Activated CD4-positive, alpha-beta T cell treated with anti-CD3 and anti-CD28 coated beads for 36 hours (primary cell): ENCODE results near the gene TSPOAP1. TPM values are rescaled to one million over a fixed set of nuclear protein-coding genes. Genes with fewer than 3 reads are reported as not detected.

Experiments
- ATAC-seq: fragments of 200-7000 bp; cut with Tn5 transposase; one replicate; pipeline ENCODE4 v1.10.0; 2021; ENCODE audit warnings: mild to moderate bottlenecking, moderate library complexity
- CTCF ChIA-PET: fragments of 350-600 bp; sonication (Branson Sonifier 250); formaldehyde crosslinking; loops from one replicate; lab custom pipeline; 2021; ENCODE audit warnings: antibody characterized with exemption; lab: Charles Lee
- POLR2A ChIA-PET: fragments of 350-600 bp; sonication (Branson Sonifier 250); formaldehyde crosslinking; loops from one replicate; lab custom pipeline; 2021; ENCODE audit warnings: antibody characterized with exemption, inconsistent platforms; lab: Charles Lee
- DNase-seq: peaks from one replicate; pipeline ENCODE4 v3.0.0-alpha.2; 2020
- H3K27ac Mint-ChIP-seq: one replicate; pipeline ENCODE4 v1.8.0; 2021; ENCODE audit warnings: mixed read lengths
- H3K27me3 Mint-ChIP-seq: one replicate; pipeline ENCODE4 v1.8.0; 2021; ENCODE audit warnings: mixed read lengths
- H3K36me3 Mint-ChIP-seq: one replicate; pipeline ENCODE4 v1.8.0; 2021; ENCODE audit warnings: low read depth, mixed read lengths
- H3K4me1 Mint-ChIP-seq: one replicate; pipeline ENCODE4 v1.8.0; 2021; ENCODE audit warnings: mixed read lengths
- H3K4me3 Mint-ChIP-seq: one replicate; pipeline ENCODE4 v1.8.0; 2021; ENCODE audit warnings: mild to moderate bottlenecking, moderate library complexity, mixed read lengths
- H3K9me3 Mint-ChIP-seq: one replicate; pipeline ENCODE4 v1.8.0; 2021; ENCODE audit warnings: low read depth, mixed read lengths
- intact Hi-C, 2 experiments: fragments of 100-400 bp; cut with DNase I in 1 of 2; cut with micrococcal nuclease in 1 of 2; formaldehyde crosslinking; loops; one replicate each; pipeline versions ENCODE4 v1.14.2 to v1.15.1; 2022 to 2024; cut with DNase I, micrococcal nuclease
- total RNA-seq, 2 experiments: library from RNA; stranded (reverse); gene quantifications; one replicate each; pipeline ENCODE4 v1.2.3, GENCODE V29; 2021

TSPOAP1 gene
- total RNA-seq, 2 experiments from 2014 or later, result 11.8 to 12.4 TPM

DNA sequence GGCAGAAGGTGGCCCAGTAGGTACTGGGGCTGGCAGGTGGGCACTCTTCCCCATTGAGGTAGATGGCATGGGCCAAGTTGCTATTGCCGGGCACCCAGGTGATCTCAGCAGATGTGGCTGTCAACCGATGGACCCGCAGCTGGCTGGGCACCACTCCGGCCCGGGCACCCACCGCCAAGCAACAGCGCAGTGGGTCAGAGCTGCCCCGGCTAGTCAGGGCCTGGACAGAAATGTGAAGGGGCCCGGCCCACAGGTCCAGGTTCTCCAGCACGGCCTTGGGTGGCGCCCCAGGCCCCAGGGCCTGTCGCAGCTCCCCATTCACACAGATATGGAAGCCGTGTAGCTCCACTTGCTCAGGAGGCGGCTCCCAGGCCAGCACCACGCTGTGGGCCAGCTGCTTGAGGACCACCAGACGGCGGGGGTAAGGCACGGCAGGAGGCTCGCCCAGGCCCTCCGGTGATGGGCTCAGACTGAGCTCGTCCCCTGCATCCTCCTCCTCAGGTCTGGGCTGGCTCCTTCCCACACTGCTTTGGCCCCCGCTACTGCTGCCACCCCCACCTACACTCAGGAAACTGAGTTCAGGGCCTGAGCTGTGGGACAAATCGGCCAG, 16.5 kb downstream of the TSPOAP1 start:
- Mint-ChIP-seq H3K36me3 (peaks cover 2% of the 10 kb centered on the region), H3K4me1 (peaks cover 2% of the 10 kb centered on the region), H3K27ac (no peak overlapping the region), H3K27me3 (no peaks in the 10 kb centered on the region), H3K9me3 (no peaks in the 10 kb centered on the region), H3K4me3 (no peak overlapping the region)
- CTCF ChIA-PET, result interaction anchor here (0.7 to 1.4 kb wide), 5 partner anchors 32 to 470 kb away, joined by 3 to 8 read pairs (median 4); partner anchors contain the start of gene RNF43
- intact Hi-C loops, result loop anchor here in 1 of 2 experiments (10.0 kb wide), 1 partner anchor 693 kb away; no protein-coding TSS in a partner anchor
- DNase-seq (no peak), ATAC-seq (no peak)
- POLR2A ChIA-PET, result no interaction called here

DNA sequence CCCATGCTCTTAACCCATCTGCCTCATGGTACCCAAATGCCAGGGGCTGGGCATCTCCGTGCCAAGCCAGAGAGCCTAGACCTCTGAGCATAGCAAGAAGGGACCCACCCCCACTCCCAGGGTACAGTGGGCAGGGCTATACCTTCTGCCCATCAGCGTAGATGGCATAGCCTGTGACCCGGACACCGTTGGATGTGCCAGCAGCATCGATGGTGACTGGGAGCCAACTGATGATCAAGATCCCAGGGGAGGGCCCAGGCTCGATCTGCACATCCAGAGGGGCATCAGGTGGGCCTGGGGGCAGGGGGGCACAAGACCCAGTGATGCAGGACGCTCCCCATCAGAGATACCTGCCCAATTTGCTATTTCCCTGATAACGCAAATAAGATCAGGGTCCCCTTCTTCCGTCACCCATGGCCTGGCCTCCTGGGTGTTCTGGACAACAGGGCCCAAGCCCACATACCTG, 17.1 kb downstream of the TSPOAP1 start:
- POLR2A ChIA-PET, result interaction anchor here (0.6 kb wide), 1 partner anchor 457 kb away, joined by 3 read pairs; no protein-coding TSS in a partner anchor
- CTCF ChIA-PET, result interaction anchor here (1.2 to 1.4 kb wide), 3 partner anchors 33 to 155 kb away, joined by 3 to 8 read pairs (median 4); partner anchors contain the start of gene RNF43
- no peaks in the 10 kb centered on the region for H3K27me3 Mint-ChIP-seq
- intact Hi-C loops, result loop anchor here in 1 of 2 experiments (10.0 kb wide), 1 partner anchor 693 kb away; no protein-coding TSS in a partner anchor
- H3K27ac Mint-ChIP-seq, result no peak overlapping the region
- no peaks in the 10 kb centered on the region for H3K9me3 Mint-ChIP-seq
- H3K4me3 Mint-ChIP-seq, result no peak overlapping the region
- H3K36me3 Mint-ChIP-seq, result peaks cover 2% of the 10 kb centered on the region
- DNase-seq (no peak), ATAC-seq (no peak)
- H3K4me1 Mint-ChIP-seq, result no peaks in the 10 kb centered on the region

DNA sequence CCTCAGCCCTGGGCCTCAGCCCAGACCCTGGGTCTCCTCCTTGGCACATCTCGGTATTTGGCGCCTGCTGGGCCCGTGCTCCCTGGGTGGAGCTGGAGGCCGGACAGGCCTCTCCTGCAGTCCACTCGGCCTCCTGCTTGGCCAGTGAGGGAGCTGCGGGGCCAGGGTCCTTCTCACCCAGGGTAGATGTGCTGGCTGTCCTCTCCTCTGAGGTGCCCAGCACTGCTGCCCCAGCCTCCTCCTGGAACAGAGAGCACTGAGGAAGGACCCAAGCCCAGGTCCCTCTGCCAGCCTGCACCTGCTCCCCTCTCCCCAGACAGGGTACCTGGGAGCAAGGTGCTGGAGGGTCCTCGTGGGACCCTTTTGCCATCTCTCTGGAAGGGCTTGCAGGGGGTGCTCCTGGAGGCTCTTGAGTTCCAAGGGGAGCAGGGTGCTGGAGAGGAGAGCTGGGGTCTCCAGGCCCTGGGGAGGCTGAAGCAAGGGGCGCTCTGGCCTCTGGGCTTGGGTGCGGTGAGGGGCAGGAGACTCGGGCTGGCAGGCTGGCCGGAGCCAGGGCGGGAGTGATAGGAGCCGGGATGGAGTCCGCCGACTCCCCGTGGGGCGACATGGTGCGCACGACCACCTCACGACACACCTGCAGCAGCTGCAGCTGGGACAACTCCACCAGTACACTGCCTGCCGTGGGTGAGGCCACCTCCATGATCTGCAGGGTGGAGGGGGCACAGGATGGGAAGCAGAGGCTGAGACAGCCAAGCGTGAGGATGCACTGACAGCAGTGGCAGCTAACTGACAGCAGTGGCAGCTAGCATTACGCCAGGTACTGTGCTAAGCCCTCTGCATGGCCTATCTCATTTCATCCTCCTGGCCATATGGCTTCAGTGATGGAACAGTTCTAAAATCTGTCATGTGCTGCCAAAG, 17.8 kb downstream of the TSPOAP1 start:
- CTCF ChIA-PET, result interaction anchor here (0.6 kb wide), 1 partner anchor 86 kb away, joined by 3 read pairs; no protein-coding TSS in a partner anchor
- no peak overlapping the region for H3K4me3 Mint-ChIP-seq
- peaks cover 2% of the 10 kb centered on the region for H3K36me3 Mint-ChIP-seq
- H3K27me3 Mint-ChIP-seq, result no peaks in the 10 kb centered on the region
- intact Hi-C loops, result loop anchor here in 1 of 2 experiments (10.0 kb wide), 1 partner anchor 694 kb away; no protein-coding TSS in a partner anchor
- POLR2A ChIA-PET, result interaction anchor here (0.6 kb wide), 1 partner anchor 458 kb away, joined by 3 read pairs; no protein-coding TSS in a partner anchor
- no peak for ATAC-seq
- H3K4me1 Mint-ChIP-seq, result no peaks in the 10 kb centered on the region
- DNase-seq, result no peak
- H3K27ac Mint-ChIP-seq, result no peak overlapping the region
- no peaks in the 10 kb centered on the region for H3K9me3 Mint-ChIP-seq

DNA sequence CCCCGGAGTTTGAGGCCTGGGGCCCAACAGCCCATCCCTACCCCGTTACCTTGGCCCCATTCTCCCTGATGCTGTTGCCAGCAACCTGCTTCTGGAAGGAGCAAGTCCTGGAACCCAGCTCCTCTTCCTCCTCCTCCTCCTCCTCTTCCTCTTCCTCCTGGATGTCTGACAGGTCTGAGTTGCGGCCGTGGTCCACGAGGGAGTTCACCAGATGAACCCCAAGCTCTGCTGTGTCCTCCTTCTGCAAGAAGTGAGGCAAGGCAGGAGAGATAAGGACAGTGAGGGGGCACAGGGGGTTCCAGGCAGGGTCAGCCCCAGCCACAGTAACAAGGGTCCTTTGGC, 18.7 kb downstream of the TSPOAP1 start:
- H3K27me3 Mint-ChIP-seq, result no peaks in the 10 kb centered on the region
- ChIA-PET CTCF (interaction anchor here (0.6 kb wide), 1 partner anchor 85 kb away, joined by 3 read pairs; no protein-coding TSS in a partner anchor), POLR2A (no interaction called here)

DNA sequence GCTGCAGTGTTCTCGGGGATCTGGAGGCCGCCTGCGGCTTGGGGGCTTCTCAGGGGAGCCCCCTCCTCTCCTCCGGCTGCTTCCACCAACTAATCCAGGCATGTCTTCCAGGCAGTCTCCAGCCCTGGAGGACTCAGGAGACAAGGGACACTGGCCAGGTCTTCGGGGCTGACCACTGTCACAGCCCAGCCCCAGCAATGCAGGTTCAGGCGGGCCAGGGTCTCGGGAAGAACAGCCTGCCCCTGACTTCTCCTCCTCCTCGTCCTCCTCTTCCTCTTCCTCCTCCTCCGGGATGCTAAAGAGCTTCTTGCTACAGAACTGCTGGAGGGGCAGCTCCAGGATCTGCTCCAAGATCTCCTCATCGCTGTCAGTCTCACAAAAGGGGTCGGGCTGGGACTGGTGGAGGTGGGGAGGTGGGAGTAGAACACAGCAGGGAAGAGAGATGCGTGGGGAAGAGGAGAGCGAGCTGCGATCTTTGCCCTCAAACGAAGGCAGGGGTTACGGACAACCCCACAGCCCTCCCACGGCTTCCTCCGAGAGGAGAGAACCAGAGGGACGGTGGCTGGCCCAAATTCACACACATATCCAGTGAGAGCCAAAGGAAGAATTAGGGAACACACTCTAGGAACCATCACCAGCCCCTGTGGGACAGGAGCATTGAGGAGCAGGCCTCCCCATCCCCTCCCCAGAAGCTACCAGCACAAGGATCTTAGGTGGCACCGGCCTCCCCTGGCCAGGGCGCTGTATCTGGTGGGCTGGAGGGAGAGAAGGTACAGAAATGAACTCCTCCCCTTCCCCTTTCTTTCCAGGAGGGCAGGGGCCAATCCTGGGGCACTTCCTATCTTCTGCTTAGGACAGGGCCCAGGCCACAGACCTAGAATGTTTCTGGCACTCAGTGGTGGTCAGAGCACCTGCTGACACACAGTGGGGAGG, 19.3 kb downstream of the TSPOAP1 start:
- ATAC-seq (no peak), DNase-seq (no peak)
- ChIA-PET POLR2A (no interaction called here), CTCF (interaction anchor here (1.2 kb wide), 1 partner anchor 43 kb away, joined by 3 read pairs; the partner anchor contains the start of gene SUPT4H1)
- no peak overlapping the region for H3K4me3 Mint-ChIP-seq
- H3K9me3 Mint-ChIP-seq, result no peaks in the 10 kb centered on the region
- H3K27me3 Mint-ChIP-seq, result no peaks in the 10 kb centered on the region
- no peak overlapping the region for H3K27ac Mint-ChIP-seq
- H3K4me1 Mint-ChIP-seq, result peaks cover 2% of the 10 kb centered on the region
- intact Hi-C loops, result no loop called here
- H3K36me3 Mint-ChIP-seq, result peaks cover 2% of the 10 kb centered on the region

More for the DNA sequence above, 18.7 kb downstream of the TSPOAP1 start:
- H3K4me3 Mint-ChIP-seq, result no peak overlapping the region
- no peaks in the 10 kb centered on the region for H3K4me1 Mint-ChIP-seq
- no peaks in the 10 kb centered on the region for H3K9me3 Mint-ChIP-seq
- H3K27ac Mint-ChIP-seq, result no peak overlapping the region
- DNase-seq (no peak), ATAC-seq (no peak)
- H3K36me3 Mint-ChIP-seq, result peaks cover 2% of the 10 kb centered on the region
- intact Hi-C loops, result loop anchor here in 1 of 2 experiments (10.0 kb wide), 1 partner anchor 695 kb away; no protein-coding TSS in a partner anchor

DNA sequence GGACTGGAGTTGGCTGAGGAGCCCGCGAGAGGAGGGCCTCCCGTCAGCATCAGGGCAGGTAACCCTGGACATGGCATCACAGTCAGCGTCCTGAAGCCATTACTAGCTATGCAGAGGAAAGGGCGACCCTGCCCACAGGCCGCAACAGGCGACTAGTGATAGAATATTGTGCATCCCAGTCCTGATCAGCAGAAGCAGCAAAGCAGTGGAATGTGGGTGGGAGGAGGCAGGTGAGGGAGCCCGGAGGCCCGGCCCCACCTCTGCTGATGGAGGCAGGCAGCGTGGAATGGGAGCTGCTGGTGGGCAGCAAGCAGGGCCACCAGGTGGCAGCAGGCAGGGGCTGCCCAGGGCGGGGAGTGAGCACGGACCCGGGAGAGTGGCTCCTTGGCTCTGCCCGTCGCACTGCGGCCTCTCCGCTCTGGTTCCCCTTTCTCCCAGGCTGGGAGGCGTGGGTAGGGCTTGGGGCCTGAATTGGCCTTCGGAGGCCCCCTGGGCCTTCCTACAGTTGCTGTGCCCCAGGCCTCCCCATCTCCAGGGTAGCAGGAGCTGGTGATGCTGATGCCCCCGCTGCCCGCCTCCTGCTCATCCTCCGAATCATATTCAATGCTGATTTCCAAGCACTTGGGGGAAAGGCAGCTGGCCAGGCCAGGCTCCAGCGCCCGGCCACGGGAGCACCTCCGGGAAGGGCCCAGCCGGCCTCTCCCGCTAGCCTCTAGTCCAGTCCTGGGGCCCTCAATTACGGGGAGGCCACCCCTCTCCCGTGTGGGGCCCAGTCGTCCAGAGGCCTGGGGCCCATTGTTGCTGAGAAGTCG, 20.2 kb downstream of the TSPOAP1 start:
- Mint-ChIP-seq H3K4me3 (no peak overlapping the region), H3K27me3 (no peaks in the 10 kb centered on the region), H3K9me3 (no peaks in the 10 kb centered on the region), H3K27ac (no peak overlapping the region), H3K4me1 (peaks cover 3% of the 10 kb centered on the region), H3K36me3 (peaks cover 2% of the 10 kb centered on the region)
- no peak for ATAC-seq
- ChIA-PET CTCF (interaction anchor here (0.6 to 5.0 kb wide), 4 partner anchors 9 to 75 kb away, joined by 3 to 38 read pairs (median 3); partner anchors contain the start of gene SUPT4H1), POLR2A (no interaction called here)
- DNase-seq, result no peak
- intact Hi-C loops, result no loop called here

DNA sequence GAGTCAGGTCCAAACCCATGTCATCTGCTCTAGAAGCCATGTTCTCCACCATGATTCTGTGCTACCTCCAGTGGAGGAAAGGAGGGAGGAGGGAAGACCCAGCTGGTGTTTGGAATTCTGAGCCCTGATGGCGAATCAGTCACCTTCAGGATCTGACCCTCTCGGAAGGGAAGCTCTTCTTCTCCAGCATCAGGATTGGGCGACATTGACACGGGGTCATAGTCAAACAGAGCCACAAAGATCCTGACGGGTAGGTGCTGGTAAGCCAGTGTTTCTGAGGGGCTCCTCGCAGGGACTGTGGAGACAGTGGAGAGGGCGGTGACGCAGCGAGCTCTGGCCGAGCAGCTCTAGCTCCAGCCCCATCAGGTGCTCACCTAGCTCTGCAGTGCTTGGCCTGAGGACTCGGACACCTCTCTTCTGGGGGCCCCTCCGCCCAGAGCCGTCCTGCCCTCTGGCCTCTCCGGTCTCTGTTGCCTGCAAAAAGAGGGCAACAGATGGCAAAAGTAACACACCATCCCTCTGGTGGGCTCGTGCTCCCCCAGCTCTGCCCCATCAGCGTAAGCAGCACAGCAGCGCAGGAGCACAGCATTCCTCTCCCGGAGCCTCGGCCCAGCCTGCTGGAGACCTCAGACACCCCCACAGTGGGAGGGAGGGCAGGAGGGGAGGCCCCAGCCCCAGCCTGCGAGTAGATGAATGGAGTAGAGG, 21.0 kb downstream of the TSPOAP1 start:
- H3K27ac Mint-ChIP-seq, result no peak overlapping the region
- no peak overlapping the region for H3K4me3 Mint-ChIP-seq
- no peaks in the 10 kb centered on the region for H3K27me3 Mint-ChIP-seq
- ChIA-PET CTCF (interaction anchor here (0.6 to 5.0 kb wide), 4 partner anchors 10 to 1253 kb away, joined by 3 to 38 read pairs (median 3); partner anchors contain the start of gene SUPT4H1), POLR2A (interaction anchor here (1.0 kb wide), 1 partner anchor 10 kb away, joined by 4 read pairs; no protein-coding TSS in a partner anchor)
- DNase-seq (no peak), ATAC-seq (no peak)
- intact Hi-C loops, result no loop called here
- no peaks in the 10 kb centered on the region for H3K9me3 Mint-ChIP-seq
- H3K36me3 Mint-ChIP-seq, result peaks cover 2% of the 10 kb centered on the region
- H3K4me1 Mint-ChIP-seq, result peaks cover 3% of the 10 kb centered on the region

DNA sequence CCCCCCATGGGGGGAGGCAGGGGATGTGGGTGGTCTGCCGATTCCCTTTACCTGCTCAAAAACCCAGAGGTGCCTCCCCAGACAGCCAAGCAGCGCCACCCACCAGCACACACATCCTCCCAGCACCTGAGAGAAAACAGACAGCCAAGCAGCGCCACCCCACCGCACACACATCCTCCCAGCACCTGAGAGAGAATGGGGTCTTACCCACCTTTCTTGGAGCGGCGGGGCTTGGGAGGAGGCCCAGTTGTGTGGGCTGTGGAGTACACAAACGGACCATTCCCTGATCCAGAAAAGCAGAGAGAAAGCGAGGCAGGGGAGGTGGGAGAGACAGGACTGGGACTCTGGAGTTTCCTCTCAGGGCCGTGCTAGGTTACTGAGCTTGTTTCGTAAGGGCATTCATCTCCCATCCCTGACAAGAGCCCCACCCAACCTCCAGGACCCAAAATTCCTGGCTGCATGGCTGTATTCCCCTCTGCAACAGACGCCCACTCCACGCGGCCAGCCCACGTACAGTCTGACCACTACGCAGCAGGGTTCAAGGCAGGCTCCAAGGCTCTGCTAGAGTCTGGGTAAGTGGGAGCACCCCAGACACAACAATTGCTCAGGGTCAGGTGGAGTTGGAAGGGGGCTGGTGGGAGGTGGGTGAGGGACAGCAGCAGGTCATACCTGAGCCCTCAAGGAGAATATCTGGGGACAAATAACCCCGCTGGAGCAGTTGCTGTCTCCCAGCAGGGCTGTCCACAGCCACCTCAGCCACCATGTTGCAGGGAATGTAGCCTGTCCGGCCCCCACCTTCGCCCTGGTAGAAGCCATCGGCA, 22.3 kb downstream of the TSPOAP1 start:
- Mint-ChIP-seq H3K9me3 (no peaks in the 10 kb centered on the region), H3K4me3 (no peak overlapping the region), H3K4me1 (peaks cover 3% of the 10 kb centered on the region), H3K36me3 (peaks cover 2% of the 10 kb centered on the region), H3K27me3 (no peaks in the 10 kb centered on the region), H3K27ac (no peak overlapping the region)
- intact Hi-C loops, result no loop called here
- CTCF ChIA-PET, result interaction anchor here (0.5 to 5.0 kb wide), 6 partner anchors 11 to 149 kb away, joined by 3 to 38 read pairs (median 4); partner anchors contain the start of gene TSPOAP1
- DNase-seq, result no peak
- POLR2A ChIA-PET, result no interaction called here
- no peak for ATAC-seq

DNA sequence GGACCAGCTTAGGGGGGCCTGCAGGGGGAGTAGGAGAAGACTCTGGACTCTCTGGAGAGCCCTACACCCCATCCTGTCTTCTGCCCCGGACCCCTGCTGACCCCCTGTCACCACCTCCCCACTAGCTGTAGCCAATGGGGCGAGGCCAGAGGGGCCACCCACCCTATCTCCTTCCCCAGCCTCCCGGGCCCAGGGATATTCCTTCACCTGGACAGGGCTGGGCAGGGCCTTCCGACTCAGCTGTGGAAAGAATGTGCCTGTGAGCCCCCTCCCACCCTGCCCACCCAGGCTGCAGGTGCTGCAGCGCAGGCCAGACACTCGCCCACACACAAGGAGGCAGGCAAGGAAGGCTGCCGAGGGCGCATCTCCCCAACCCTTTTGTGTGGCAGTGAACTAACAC, 23.0 kb downstream of the TSPOAP1 start:
- peaks cover 3% of the 10 kb centered on the region for H3K4me1 Mint-ChIP-seq
- H3K27ac Mint-ChIP-seq, result no peak overlapping the region
- no peak overlapping the region for H3K4me3 Mint-ChIP-seq
- ATAC-seq, result no peak
- no peaks in the 10 kb centered on the region for H3K27me3 Mint-ChIP-seq
- peaks cover 2% of the 10 kb centered on the region for H3K36me3 Mint-ChIP-seq
- no peaks in the 10 kb centered on the region for H3K9me3 Mint-ChIP-seq
- no peak for DNase-seq
- CTCF ChIA-PET, result interaction anchor here (0.6 to 5.0 kb wide), 9 partner anchors 12 to 149 kb away, joined by 3 to 38 read pairs (median 4); partner anchors contain the start of gene TSPOAP1
- POLR2A ChIA-PET, result no interaction called here
- intact Hi-C loops, result no loop called here
